Progenitor cell of endocrine pancreas (in vitro differentiated cells): Measurements from ENCODE around the gene NLK. TPM values are rescaled to one million over a fixed set of nuclear protein-coding genes. Genes with fewer than 3 reads are reported as not detected.

Source experiments
- DNase-seq: peaks from one replicate; pipeline ENCODE4 v3.0.0; 2021; ENCODE audit warnings: low spot score; ENCODE audit not compliant: unreplicated experiment
- H3K27ac Mint-ChIP-seq: 2 replicates; pipeline ENCODE4 v1.8.0; 2021; ENCODE audit warnings: mild to moderate bottlenecking, moderate library complexity, mixed read lengths
- H3K27me3 Mint-ChIP-seq: 2 replicates; pipeline ENCODE4 v1.8.0; 2021; ENCODE audit warnings: mixed read lengths
- H3K36me3 Mint-ChIP-seq: 2 replicates; pipeline ENCODE4 v1.8.0; 2022; ENCODE audit warnings: mixed read lengths; ENCODE audit not compliant: insufficient read depth
- H3K4me1 Mint-ChIP-seq: 2 replicates; pipeline ENCODE4 v1.8.0; 2021; ENCODE audit warnings: low read depth, mixed read lengths
- H3K4me3 Mint-ChIP-seq: 2 replicates; pipeline ENCODE4 v1.8.0; 2021; ENCODE audit warnings: low read depth, mild to moderate bottlenecking, moderate library complexity, mixed read lengths
- H3K9me3 Mint-ChIP-seq: 2 replicates; pipeline ENCODE4 v1.8.0; 2021; ENCODE audit warnings: low read depth, mixed read lengths
- long read RNA-seq: library from polyadenylated mRNA; unstranded; transcript quantifications from one replicate; pipeline ENCODE4 v2.0.0, GENCODE V29; 2020
- total RNA-seq: library from RNA; stranded (reverse); gene quantifications from 2 replicates; pipeline ENCODE4 v1.2.1, GENCODE V29; 2021
- TF ChIP-seq, protein P1 (sequence below): fragments of 200-600 bp; sonication (generic); IDR thresholded peaks from one replicate; pipeline ENCODE4 v1.5.0; 2021; ENCODE audit warnings: antibody characterized with exemption, mild to moderate bottlenecking; ENCODE audit not compliant: unreplicated experiment

Gene NLK
- total RNA-seq: 37.8 and 38.9 TPM in 2 replicates
- long read RNA-seq, full-length matches to known transcripts: 4 of 12 reads
- long read RNA-seq, partial matches to known transcripts: 3 of 12 reads
- long read RNA-seq, other reads (novel, unspliced or antisense): 5 of 12 reads

GRCh38 chr17:28042657-28042720, at the start of gene NLK:
NLK (plus strand) TSS chr17:28042677; CDS start chr17:28042874, 197 bp downstream.
- DNase-seq: no peak
- peaks cover 4% of the 10 kb centered on the region for H3K9me3 Mint-ChIP-seq
- peak within 1 kb of the TSS; percentile 87 for H3K4me3 Mint-ChIP-seq
- TF ChIP-seq, protein P1, sequence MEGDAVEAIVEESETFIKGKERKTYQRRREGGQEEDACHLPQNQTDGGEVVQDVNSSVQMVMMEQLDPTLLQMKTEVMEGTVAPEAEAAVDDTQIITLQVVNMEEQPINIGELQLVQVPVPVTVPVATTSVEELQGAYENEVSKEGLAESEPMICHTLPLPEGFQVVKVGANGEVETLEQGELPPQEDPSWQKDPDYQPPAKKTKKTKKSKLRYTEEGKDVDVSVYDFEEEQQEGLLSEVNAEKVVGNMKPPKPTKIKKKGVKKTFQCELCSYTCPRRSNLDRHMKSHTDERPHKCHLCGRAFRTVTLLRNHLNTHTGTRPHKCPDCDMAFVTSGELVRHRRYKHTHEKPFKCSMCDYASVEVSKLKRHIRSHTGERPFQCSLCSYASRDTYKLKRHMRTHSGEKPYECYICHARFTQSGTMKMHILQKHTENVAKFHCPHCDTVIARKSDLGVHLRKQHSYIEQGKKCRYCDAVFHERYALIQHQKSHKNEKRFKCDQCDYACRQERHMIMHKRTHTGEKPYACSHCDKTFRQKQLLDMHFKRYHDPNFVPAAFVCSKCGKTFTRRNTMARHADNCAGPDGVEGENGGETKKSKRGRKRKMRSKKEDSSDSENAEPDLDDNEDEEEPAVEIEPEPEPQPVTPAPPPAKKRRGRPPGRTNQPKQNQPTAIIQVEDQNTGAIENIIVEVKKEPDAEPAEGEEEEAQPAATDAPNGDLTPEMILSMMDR: no peak
- H3K27ac Mint-ChIP-seq: peak within 1 kb of the TSS; percentile 88
- H3K4me1 Mint-ChIP-seq: peaks cover 42% of the 10 kb centered on the region
- no peaks in the 10 kb centered on the region for H3K27me3 Mint-ChIP-seq
- peaks cover 8% of the 10 kb centered on the region for H3K36me3 Mint-ChIP-seq

- H3K36me3 Mint-ChIP-seq: no peaks in the 10 kb centered on the region
- DNase-seq: no peak
- no peak overlapping the region for H3K4me3 Mint-ChIP-seq
- H3K9me3 Mint-ChIP-seq: no peaks in the 10 kb centered on the region
- TF ChIP-seq, protein P1: no peak
- H3K4me1 Mint-ChIP-seq: no peaks in the 10 kb centered on the region
- H3K27me3 Mint-ChIP-seq: peaks cover 3% of the 10 kb centered on the region
- H3K27ac Mint-ChIP-seq: no peak overlapping the region
Observed at GRCh38 chr17:27993161-27993695, 49.2 kb upstream of the NLK start.

DNA sequence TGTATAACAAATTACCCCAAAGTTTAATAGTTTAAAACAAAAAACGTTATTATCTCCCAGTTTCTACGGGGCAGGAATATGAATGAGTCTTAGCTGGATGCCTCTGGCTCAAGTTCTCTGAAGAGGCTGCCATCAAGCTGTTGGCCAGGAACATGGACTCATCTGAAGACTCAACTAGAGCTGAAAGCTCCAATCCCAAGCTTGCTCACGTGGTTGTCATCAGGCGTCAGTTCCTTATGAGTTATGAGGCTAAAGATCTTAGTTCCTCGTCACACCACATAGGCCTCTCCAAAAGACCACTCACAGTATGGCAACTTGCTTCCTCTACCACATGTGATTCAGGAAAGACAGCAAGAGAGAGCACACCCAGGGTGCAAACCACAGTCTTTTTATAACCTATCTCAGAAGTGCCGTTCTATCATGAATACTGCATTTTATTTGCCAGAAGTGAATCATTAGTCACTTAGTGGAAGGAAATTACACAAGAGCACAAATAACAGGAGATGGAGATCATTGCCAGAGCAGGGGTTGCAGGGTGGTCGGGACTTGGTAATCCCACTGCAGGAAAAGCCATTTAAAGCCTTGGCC, 48.7 kb upstream of the NLK start:
- Mint-ChIP-seq H3K4me1 (no peaks in the 10 kb centered on the region), H3K4me3 (no peak overlapping the region), H3K9me3 (no peaks in the 10 kb centered on the region), H3K36me3 (no peaks in the 10 kb centered on the region), H3K27me3 (peaks cover 8% of the 10 kb centered on the region), H3K27ac (no peak overlapping the region)
- DNase-seq: no peak
- TF ChIP-seq, protein P1: no peak

DNA sequence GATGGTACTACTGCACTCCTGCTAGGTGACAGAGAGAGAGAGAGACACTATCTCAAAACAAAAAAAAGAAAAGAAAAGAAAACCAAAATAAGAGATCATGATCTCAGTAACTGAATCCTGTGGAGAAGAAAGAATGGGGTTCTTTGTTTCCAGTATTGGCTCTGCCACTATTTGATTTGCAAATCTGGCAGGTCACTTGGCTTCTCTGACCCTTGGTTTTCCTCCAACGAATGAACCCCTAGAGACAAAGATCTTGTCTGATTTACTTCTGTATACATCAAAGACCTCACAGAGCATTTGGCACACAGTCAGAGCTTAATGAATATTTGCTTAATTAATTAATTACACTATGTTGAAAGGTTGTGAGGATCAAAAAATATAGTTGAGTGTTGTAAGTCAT, 47.9 kb upstream of the NLK start:
- Mint-ChIP-seq H3K27ac (no peak overlapping the region), H3K9me3 (no peaks in the 10 kb centered on the region), H3K4me1 (no peaks in the 10 kb centered on the region), H3K27me3 (peaks cover 9% of the 10 kb centered on the region), H3K36me3 (no peaks in the 10 kb centered on the region), H3K4me3 (no peak overlapping the region)
- TF ChIP-seq, protein P1: no peak
- DNase-seq: no peak

DNA sequence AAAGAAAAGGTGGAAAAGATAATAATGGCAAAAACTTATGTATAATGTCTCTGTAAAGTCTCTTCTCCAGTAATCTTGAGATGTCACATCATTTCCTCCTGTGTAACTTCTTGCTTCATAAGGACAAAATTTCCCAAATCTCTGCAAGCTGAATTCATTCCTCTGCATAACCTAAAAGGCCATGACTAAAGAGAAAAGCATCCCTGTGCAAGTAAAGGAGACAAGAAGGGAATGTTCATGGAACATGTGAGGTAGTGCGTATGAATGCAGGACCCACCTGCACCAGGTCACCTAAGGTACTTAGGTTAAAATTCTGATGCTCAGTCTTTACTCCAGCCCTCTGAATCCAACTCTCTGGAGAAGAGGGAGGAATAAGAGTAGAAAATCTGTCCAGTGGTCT, 46.9 kb upstream of the NLK start:
- DNase-seq: no peak
- Mint-ChIP-seq H3K27me3 (peaks cover 11% of the 10 kb centered on the region), H3K9me3 (no peaks in the 10 kb centered on the region), H3K4me1 (no peaks in the 10 kb centered on the region), H3K4me3 (no peak overlapping the region), H3K36me3 (no peaks in the 10 kb centered on the region), H3K27ac (no peak overlapping the region)
- TF ChIP-seq, protein P1: no peak
